Cortex of kidney (tissue), 1 donor: ENCODE data around the gene STXBP1.

ENCODE experiments used
- DNase-seq: peaks from one replicate; lab custom pipeline; 2025; lab: John Stamatoyannopoulos, UW

Gene STXBP1

GRCh38 chr9:127693697-127694096 lies 81.6 kb downstream of the STXBP1 start:
- DNase-seq = no peak

- DNase-seq = no peak
Observed at GRCh38 chr9:127694890-127695720, 83.0 kb downstream of the STXBP1 start.

DNA sequence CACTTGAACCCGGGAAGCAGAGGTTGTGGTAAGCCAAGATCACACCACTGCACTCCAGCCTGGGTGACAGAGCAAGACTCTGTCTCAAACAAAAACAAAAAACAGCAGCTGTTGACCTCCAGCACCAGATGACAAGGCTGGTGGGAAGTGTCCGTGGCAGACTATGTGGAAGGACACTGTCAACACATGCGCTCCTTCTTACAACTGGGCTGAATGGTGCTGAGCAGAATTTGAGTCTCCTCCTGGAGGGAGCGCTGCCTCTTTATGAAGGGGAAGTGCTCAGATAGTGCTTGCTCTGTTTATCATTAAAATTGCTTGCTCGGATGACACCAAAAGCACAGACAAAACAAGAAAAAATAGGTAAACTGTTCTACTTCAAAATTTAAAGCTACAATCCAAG lies 85.5 kb downstream of the STXBP1 start:
- DNase-seq = no peak

DNA sequence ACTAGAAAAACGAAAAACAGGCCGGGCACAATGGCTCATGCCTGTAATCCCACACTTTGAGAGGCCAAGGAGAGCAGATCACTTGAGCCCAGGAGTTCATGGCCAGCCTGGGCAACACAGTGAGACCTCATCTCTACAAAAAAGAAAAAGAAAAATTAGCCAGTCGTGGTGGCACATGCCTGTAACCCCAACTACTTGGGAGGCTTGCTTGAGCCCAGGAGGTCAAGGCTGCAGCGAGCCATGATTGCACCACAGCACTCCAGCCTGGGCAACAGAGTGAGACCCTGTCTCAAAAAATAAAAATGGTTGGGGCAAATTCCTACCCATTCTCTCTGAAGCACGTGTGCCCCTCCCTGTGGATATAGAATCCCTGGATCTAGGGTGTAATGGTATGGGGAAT lies 86.3 kb downstream of the STXBP1 start:
- DNase-seq = no peak

DNA sequence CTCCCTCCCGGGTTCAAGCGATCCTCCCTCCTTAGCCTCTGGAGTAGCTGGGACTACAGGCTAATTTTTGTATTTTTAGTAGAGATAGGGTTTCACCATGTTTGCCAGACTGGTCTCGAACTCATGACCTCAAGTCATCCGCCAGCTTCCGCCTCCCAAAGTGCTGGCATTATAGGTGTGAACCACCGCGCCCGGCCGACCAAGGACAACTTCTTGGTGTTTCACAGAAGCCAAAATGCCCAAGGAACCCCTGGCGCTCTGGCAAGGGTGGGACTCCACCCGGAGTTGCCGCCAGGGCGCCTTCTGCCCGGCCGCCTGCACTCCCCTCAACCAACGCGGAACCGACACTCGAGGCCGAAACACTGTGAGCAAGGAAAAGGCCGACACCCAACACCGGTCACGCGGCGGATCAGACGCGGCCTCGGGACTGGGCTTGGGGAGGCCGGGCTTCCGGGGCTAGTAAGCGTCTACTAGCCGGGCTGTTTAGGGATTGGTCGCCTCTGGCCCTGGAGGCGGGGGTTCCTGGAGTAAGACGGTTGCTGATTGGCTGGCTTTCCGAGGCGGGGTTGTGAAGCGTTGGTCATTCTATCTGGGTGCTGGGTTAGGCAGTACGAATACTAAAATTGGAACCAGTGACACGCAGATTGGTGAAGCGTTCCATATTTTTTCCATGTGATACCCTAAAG lies 87.1 kb downstream of the STXBP1 start:
- DNase-seq = no peak

DNA sequence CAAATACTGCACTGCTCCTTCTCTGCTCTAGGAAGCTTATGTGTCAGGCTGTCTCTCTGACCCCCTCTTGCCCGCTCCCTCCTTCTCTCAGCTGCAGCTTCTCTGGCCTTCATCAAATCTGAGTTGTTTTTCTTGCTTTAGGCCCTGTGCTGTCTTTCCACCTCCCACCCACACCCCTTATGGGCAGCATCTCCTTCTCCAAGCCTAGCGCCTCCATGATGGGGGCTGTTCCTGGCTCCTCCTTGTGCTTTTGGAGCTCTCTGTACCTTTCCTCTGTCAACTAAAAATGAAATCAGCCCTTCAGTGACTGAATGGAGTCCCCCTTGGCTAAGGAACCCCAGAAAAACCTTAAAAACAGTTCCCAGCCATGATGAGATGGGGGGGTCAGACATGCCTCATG lies 88.1 kb downstream of the STXBP1 start:
- DNase-seq = no peak

- DNase-seq = no peak
Observed at GRCh38 chr9:127700594-127701255, 88.6 kb downstream of the STXBP1 start.

DNA sequence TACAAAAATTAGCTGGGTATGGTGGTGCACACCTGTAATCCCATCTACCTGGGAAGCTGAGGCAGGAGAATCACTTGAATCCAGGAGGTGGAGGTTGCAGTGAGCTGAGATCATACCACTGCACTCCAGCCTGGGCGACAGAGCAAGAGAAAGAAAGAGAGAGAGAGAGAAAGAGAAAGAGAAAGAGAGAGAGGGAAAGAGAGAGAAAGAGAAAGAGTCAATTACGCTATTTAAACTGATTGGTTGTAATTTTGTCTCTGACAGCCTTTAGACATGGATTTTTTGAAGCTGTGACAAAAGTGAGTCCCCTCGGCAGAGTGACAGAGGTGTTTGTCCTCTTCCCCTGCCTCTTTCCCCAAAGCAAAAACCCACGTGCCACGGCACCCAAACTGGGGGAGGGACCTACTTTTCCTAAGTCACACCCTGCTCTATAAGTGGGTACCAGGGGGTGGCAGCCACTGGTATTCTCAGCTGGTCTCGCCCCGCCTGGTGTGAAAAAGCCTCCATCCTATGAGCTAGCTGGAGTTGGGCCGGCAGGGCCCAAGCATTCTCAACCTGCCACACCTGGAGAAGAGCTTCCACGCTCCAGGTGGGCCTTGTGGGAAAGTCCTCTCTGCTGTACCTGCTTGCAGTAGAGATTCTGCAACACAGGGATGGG lies 91.3 kb downstream of the STXBP1 start:
- no peak for DNase-seq

DNA sequence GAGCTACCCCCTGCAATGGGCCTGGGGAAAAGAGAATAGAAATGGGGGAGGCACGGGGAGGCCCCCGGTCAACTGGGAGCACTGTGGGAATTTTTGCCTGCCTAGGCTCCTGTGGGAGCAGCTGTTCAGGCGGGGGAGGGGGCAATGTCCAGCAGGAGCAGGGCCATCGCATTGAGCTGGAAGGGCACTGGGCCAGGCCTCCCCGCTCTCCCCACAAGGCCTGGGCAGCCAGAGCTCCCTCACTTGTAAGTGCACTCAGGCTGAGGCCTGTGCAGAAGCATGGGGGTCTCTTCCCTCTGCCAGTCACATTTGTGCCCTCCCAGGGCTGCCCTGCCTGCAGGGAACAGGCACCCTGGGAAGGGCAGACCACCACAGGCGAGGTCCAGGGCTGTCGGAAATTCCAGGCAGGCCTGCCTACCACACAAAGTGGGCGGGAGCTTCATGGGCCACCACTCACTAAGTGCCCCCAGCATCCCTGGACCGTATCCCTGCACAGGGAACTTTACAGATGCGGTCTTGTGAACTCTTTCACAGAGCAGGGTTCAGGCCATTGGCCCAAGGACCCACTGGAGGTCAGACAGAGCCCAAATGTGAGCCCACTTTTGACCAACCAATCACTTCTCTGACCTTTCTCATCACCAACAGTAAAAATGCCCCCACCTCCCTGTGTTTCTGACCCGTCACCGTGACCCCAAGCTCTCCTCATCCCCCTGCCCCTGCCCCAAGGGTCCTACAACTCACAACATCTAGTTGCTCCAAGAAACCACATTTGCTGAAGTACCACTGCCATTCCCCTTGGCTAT lies 93.7 kb downstream of the STXBP1 start:
- no peak for DNase-seq

GRCh38 chr9:127706836-127707241 lies 94.8 kb downstream of the STXBP1 start, which contains the start of gene CFAP157:
TSS of gene CFAP157 (plus strand) at chr9:127706988. CDS start at chr9:127707032, 44 bp downstream.
- DNase-seq = no peak

DNA sequence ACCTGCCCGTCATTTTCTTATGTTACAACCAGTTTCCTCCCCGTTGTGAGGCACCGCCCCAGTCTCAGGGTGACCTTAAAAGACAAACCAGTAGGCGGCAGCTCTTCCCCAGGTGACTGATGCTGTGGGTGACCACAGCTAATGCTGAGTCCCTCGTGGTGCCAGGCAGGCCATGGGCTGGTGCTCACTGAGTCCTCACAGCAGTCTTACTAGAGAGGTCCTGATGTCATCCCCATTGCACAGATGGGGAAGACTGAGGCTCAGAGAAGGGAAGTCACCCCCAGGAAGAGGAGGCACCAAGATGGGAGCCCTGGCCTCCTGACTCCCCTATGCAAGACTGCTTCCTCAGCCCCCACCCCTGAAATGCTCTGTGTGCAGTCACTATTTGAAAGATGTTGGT lies 95.7 kb downstream of the STXBP1 start:
- no peak for DNase-seq

- DNase-seq = no peak
Observed at GRCh38 chr9:127708952-127709587, 97.0 kb downstream of the STXBP1 start.

DNA sequence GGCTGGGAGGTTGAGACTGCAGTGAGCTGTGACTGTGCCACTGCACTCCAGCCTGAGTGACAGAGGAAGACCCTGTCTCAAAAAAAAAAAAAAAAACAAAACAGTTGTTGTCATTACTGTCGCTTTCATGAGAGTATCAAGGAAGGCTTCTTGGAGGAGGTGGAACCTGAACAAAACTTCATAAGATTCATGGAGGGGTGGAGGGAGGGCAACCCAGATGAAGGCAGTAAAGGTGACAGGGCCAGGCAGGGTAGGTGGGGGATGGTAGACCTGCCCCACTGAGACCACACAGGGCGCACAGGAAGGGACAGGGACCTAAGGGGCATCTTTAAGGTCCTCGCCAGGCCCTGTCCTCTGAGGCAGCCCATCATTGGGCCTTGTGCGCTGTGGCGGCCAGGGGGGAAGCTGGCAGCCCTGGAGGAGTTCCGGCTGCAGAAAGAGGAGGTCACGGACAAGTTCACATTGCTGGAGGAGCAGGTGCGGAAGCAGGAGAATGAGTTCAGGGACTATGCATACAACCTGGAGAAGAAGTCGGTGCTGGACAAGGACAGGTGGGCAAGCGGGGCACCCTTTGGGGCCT lies 98.2 kb downstream of the STXBP1 start:
- no peak for DNase-seq

- no peak for DNase-seq
Observed at GRCh38 chr9:127711226-127711701, 99.2 kb downstream of the STXBP1 start.

- no peak for DNase-seq
Observed at GRCh38 chr9:127711831-127712274, 99.8 kb downstream of the STXBP1 start.

DNA sequence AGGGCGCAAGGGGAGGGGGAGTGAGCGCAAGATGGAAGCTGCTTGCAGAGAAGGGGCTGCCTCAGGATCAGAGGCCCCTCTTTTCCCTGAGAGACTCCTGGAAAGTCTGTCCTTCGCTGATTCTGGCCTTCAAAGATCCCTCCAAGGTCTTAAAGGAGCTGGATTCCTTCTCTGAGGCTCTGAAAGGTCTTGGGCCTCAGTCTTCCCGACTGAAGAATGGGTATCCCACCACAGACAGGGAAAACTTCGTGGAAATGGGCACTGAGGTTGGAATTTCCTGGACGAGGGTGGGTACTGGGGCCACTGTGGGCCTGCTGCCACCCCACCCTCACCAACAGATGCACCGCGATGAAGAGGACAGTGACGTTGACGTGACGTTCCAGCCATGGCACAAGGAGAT lies 100.3 kb downstream of the STXBP1 start:
- no peak for DNase-seq

DNA sequence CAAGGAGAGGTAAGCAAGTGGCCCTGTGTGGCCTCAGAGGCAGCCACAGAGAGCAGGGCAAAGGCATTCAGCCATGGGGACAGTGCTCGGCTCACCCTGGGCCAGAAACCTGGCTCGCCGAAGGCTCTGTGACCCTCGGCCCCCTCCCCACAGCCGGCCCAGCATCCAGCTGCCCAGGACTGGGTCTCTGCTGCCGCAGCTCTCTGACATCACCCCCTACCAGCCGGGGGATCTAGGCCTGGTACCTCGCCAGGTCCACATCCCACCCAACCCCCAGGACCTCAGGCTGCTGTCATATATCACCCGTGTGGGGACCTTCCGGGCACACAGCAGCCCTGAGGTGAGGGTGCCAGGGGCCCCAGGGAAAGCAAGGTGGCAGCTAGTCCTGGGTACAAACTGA lies 100.8 kb downstream of the STXBP1 start:
- DNase-seq = no peak

GRCh38 chr9:127714020-127714750 lies 102.1 kb downstream of the STXBP1 start:
- no peak for DNase-seq

- DNase-seq = no peak
Observed at GRCh38 chr9:127714951-127715469, 102.9 kb downstream of the STXBP1 start.
